GM18861 (cell line): ENCODE data around the gene FRA10AC1.
"Not testable (repeated sequence)": the region's sequence is repeated elsewhere in the genome, so short reads cannot be mapped to it uniquely, and the experiment has no call there.

Source experiments
- ATAC-seq: cut with Tn5 transposase; IDR thresholded peaks from one replicate; pipeline ENCODE4 v1.9.1; 2021; ENCODE audit not compliant: unreplicated experiment

FRA10AC1 gene

GRCh38 chr10:93703841-93704240, 1.4 kb upstream of the FRA10AC1 start:
- ATAC-seq, result no peak

GRCh38 chr10:93703066-93703465, 674 bp upstream of the FRA10AC1 start:
- peak; percentile 0 for ATAC-seq

- peak; percentile 3 for ATAC-seq
Observed at GRCh38 chr10:93701866-93702209, 554 bp downstream of the FRA10AC1 start.

- ATAC-seq, result no peak
Observed at GRCh38 chr10:93697207-93697606, 5.2 kb downstream of the FRA10AC1 start.

- not testable (repeated sequence) for ATAC-seq
Observed at GRCh38 chr10:93696582-93696981, 5.8 kb downstream of the FRA10AC1 start.

GRCh38 chr10:93695740-93696139, 6.7 kb downstream of the FRA10AC1 start:
- ATAC-seq, result no peak

DNA sequence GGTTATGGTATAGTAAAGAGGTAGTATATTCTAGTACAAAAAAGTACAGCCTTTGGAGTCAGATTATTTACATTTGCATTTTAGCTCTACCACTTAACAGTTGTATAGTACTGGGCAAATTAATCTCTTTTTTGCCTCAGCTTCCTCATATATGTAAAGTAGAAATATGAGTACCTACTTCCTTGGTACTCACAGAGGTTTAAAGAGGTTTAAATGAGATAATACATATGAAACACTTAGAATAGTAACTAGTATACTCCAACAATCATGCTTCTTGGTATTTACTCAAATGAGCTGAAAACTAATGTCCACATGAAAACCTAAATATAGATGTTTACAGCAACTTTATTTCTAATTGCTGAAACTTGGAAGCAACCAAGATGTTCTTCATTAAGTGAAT, 14.7 kb downstream of the FRA10AC1 start:
- no peak for ATAC-seq

DNA sequence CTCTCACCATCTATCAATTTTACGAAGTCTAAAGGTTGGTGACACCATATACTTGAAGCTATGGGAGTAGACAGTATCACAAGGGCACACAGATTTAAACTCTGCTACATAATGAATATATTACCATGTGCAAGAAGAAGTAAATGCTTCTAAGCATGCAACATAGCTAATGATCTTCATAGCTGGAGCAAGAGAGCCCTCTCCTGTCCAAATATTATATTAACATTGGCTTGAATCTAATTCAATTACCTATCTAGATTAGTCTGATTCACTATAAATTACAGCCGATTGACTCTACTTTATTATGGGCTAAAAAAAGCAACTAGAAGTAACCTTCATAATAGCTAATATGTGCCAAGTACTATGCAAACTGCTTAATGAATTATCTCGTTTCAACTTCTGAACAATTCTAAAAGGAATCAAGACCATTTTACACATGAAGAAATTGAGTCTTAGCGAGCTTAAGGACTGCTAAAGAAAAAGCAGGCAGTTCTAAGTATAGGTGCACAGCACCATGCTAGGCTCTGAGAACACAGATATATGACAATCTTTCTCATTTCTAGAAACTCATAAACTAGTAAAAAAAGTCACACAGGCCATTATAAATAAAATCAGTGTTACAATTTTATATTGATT, 21.9 kb downstream of the FRA10AC1 start:
- ATAC-seq, result no peak

GRCh38 chr10:93678805-93679587, 23.4 kb downstream of the FRA10AC1 start:
- no peak for ATAC-seq

- ATAC-seq, result no peak
Observed at GRCh38 chr10:93678386-93678785, 24.0 kb downstream of the FRA10AC1 start.

GRCh38 chr10:93673791-93674190, 28.6 kb downstream of the FRA10AC1 start:
- ATAC-seq, result no peak

GRCh38 chr10:93672890-93673289, 29.5 kb downstream of the FRA10AC1 start:
- no peak for ATAC-seq

DNA sequence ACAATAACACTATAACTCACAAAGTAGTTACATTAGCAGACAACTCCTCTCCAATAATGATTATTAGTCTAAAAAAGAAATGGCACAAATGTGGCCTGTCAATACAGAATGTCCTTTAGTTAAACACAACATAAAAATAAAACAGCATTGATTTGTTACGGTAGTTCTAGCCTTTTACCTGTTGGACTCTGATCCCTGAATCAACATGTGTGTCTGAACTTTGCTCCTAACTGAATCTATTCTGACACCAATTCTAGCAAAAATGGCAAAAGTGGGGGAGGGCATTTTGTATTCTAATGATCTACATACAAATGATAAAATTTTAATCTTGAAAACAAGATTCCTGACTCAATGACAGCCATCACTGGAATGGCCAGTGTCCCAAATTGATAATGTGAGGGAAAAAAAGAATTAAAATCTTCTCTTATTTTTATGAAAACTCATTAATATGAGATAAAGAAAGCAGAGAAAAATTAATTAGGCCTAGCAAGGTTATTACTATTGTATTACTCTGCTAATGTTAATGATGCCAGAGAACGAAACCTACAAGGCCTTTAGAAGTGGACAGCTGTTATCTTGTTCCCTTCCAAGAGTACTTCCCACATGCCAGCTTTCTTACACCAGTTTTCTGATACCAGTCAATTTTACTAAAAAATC, 30.2 kb downstream of the FRA10AC1 start:
- no peak for ATAC-seq

DNA sequence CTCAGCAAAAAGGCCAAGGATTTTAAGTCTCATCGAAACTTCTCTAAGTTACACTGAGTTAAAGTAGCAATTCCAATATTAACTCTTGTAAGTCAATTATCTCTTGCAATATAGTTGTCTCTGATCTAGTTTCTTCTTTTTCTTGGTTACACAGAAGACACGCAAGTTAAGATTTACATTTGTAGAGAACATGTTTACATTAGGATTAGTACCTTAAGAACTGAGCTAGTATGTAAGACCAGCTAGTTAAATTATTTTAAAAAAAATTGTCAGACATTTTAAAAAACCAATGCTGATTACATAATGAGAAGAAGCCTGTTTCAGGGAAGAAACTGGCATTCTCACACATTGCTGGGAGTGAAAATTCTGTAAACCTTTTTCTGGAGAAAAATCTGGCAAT, 31.4 kb downstream of the FRA10AC1 start:
- ATAC-seq, result no peak

GRCh38 chr10:93670372-93670771, 32.0 kb downstream of the FRA10AC1 start:
- ATAC-seq, result no peak

DNA sequence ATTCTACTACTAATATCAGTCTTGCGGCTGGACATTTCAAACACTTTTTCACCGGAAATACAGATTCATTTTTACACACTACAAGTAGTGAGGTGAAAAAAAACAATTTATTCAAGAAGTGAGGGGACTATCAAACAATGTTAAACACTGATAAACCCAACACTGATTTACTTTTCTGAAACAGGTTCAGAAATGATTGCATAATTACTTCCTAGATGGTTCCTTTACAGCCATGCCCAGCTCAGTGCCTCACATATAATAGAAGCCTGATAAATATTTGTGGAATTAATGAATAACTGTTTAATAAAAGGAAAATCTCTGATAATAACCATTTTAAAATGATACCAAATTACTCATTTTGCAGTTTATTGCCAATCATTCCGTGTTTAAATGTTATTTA, 34.6 kb downstream of the FRA10AC1 start:
- ATAC-seq, result no peak

DNA sequence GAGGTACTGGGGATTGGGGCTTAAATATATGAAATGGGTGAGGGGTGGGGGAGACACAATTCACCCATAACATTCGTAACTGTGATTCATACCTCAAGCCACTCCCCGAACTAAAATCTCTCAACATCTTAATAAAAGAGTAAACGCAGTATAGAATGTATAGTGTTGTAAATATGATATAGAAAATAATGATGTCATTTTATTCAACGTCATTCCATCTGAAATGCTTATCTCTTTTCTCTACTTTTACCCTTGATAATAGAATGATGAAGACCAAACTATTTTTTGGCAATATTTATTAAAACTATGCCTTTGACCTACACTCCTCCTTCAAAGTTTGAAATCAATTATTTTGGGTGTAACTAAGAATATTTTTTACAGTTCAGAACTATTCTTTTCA, 36.4 kb downstream of the FRA10AC1 start:
- ATAC-seq, result no peak

DNA sequence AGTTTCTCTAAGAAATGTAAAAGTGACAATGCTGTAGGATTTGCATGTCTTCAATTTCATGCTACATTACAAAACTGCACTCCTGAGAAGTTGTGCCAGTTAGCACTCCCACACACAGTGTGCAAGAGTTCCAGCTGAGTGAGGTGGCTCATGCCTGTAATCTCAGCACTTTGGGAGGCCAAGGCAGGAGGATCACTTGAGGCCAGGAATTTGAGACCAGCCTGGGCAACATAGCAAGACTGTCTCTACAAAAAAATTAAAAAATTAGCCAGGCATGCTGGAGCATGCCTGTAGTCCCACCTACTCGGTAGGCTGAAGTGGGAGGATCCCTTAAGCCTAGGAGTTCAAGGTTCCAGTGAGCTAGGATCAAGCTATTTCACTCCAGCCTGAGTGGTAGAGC, 44.6 kb downstream of the FRA10AC1 start:
- ATAC-seq, result no peak

- ATAC-seq, result no peak
Observed at GRCh38 chr10:93656155-93656554, 46.2 kb downstream of the FRA10AC1 start.

- ATAC-seq, result no peak
Observed at GRCh38 chr10:93654201-93654600, 48.2 kb downstream of the FRA10AC1 start.

GRCh38 chr10:93652857-93653256, 49.5 kb downstream of the FRA10AC1 start:
- ATAC-seq, result no peak

GRCh38 chr10:93639791-93640190, 62.6 kb downstream of the FRA10AC1 start:
- no peak for ATAC-seq
